ENCODE data around the gene CLIP2.
"Not testable (repeated sequence)": the region's sequence is repeated elsewhere in the genome, so short reads cannot be mapped to it uniquely, and the experiment has no call there.

The CLIP2 gene

GRCh38 chr7:74297516-74298233 lies 8.5 kb downstream of the CLIP2 start:
- no peak for DNase-seq (ENCODE audit: low read depth)

- DNase-seq (ENCODE audit: low read depth), result no peak
Observed at GRCh38 chr7:74299401-74299800, 10.2 kb downstream of the CLIP2 start.

DNA sequence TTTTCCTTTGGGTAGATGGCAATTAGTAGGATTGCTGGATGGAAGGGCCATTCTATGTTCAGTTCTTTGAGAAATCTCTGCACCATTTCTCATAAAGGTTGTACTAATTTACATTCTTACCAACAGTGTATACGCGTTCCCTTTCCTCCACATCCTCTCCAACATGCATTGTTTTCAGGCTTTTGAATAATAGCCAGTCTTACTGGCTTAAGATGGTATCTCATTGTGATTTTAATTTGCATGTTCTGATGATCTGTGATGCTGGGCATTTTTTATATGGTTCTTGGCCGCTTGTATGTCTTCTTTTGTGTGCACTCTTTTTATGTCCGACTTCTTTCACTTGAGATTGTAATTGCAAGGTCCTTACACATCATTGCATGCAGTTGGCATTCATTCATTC lies 11.7 kb downstream of the CLIP2 start:
- no peak for DNase-seq (ENCODE audit: low read depth)

DNA sequence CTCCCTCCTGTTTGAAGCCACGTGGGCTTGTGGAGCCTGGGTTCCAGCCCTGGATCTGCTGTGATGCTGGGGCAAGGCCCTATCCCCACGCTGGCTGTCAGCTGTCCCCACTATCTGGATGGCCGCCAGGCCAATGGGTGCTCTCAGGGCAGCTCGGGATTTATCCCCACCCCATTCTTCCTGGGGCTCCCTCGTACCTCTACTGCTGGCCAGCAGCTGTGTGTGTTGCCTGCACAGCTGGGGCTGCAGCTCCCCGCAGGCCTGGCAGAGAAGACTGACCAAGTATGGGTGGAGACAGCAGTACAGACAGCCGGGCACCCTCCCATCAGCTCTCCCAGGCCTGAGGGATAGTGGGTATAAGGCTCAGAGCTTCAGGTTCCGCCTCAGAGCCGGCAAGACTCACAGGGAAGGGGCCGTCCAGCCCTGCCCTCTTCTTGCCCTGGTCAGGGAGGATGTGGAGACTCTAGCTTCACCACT lies 13.6 kb downstream of the CLIP2 start:
- DNase-seq (ENCODE audit: low read depth), result no peak

DNA sequence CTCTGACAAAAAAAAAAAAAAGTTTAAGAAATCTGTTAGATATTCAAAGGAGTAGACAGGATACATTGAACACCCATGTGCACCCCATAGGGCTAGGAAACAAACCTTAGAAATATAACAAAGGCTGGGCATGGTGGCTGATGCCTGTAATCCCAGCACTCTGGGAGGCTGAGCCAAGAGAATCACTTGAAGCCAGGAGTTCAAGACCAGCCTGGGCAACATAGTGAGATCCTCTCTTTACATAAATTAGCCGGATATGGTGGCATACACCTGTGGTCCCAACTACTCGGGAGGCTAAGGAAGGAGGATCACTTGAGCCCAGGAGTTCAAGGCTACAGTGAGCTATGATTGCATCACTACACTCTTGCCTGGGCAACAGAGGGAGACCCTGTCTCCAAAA lies 15.3 kb downstream of the CLIP2 start:
- no peak for DNase-seq (ENCODE audit: low read depth)

DNA sequence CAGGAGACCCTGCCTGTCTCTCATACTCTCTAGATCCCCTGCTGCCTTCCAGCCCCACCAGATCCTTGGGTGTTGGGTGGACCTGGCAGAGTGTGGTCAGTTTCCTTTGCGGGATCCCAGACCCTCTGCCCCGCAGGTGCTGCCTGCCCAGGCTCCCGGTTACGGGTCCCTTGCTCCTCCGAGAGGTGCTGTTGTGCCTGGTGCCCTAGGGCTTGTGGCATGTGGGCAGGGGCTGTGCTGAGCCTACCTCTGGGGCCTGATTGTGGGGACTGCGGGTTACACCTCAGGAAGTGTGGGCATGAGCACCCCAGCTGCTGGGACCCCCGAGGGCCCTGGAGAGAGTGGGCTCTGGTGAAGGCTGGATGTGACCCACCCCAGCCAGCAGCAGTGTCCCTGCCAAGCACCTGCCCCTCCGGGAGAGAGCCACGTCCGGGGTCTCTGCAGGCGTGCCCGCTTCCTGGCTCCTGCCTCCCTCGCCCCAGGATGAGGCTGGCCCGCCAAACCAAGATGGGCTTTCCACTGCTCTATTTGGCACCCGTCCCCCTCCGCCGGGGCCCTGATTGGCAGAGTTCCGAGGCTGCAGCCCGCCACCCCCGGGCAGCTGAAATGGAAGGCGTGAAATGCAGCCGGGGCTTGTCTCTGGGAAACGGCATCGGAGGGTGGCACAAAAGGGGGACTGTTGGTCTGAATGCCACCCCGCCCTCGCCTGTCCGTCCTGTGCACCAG lies 17.0 kb downstream of the CLIP2 start:
- no peak for DNase-seq (ENCODE audit: low read depth)

- no peak for DNase-seq (ENCODE audit: low read depth)
Observed at GRCh38 chr7:74306730-74307469, 17.7 kb downstream of the CLIP2 start.

DNA sequence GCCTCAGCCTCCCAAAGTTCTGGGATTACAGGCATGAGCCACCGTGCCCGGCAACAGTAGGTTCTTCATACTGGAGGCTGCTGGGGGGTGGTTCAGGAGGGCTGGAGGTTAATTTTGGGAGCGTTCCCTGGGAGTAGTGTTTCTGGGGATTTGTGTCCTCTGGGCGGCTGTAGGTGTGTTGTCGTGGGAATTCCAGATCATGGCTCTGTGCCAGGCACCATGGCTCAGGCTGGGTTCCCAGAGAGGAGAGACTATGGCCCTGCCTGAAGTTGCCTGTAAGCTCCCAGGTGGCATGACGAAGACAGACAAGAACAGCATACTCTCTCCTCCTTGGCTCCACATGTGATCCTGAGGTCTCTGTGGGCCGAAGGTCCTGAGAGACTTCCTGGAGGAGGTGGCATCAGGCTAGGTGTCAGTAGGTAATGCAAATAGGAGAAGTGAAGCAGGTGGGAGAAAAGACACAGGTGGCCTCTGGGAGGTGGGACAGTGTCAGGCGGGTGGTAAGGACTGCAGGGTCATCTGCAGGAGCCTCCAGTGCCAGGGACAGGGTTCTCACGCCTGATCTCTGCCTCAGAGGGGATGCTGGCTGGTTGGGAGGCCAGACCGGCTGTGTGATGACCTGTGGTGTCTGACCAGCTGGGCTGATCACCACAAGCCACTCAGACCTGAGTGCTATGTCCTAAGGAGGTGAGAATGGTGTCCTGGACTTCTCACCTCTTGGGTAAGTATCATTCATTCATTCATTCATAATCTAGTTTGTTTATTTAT lies 18.7 kb downstream of the CLIP2 start:
- DNase-seq (ENCODE audit: low read depth), result no peak

GRCh38 chr7:74309181-74309580 lies 20.0 kb downstream of the CLIP2 start:
- DNase-seq (ENCODE audit: low read depth), result no peak

DNA sequence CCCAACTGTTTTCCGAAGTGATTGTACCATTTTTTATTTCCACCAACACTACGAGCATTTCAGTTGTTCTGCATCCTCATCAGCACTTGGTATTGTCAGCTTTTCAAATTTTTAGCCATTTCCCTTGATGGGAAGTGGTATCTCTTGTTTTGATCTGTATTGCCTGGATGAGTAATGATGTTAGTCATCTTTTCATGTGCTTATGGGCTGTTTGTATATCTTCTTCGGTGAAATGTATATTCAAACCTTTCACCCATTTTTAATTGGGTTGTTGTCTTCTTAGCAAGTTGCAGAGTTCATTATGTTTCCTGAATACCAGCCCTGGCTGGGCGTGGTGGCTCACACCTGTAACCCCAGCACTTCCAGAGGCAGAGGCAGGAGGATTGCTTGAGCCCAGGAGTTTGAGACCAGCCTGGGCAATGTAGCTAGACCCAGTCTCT lies 22.1 kb downstream of the CLIP2 start:
- DNase-seq (ENCODE audit: low read depth), result no peak

- DNase-seq (ENCODE audit: low read depth), result no peak
Observed at GRCh38 chr7:74312418-74313028, 23.3 kb downstream of the CLIP2 start.

- DNase-seq (ENCODE audit: low read depth), result not testable (repeated sequence)
Observed at GRCh38 chr7:74315891-74316290, 26.7 kb downstream of the CLIP2 start.

- no peak for DNase-seq (ENCODE audit: low read depth)
Observed at GRCh38 chr7:74317146-74317782, 28.1 kb downstream of the CLIP2 start.

DNA sequence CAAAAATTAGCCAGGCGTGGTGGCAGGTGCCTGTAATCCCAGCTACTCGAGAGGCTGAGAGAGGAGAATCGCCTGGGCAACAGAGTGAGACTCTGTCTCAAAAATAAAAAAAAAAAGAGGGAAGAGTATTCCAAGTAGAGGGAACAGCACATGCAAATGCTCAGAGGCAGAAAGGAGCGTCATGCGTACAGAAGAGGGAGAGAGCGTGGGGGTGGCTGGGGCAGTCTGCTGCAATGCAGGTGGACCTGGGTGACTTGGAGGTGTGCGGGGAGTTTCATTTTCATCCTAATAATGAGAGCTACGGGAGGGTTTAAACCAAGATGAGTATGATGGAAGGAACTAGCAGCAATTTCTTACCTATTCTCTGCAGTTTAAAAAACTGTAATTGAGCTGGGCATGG lies 28.8 kb downstream of the CLIP2 start:
- no peak for DNase-seq (ENCODE audit: low read depth)

DNA sequence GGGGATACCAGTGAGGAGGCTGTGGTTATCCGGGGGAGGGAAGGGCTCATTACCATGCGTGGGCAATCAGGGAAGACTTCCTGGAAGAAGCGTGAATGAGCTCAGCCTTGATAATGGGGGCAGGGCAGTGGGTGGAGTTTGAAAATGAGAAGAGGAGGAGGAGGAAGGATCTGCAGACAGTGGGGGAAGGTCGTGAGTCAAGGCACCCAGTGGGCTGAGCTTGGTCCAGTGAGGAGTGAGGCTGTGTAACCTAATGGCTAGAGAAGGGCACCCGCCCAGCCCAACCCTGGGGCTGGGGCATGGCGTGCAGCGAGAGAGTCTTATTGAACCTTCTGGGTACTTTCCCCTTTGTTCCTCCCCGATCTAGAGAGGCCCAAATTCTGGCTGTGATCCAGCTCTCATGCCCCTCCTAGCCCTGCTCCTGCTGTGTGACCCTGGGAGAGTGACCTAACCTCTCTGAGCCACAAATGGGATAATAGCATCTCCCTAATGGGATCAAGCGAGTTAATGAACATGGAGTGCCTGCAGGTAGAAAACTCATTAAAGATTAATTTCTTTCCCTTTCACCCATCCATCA lies 31.5 kb downstream of the CLIP2 start:
- no peak for DNase-seq (ENCODE audit: low read depth)

- not testable (repeated sequence) for DNase-seq (ENCODE audit: low read depth)
Observed at GRCh38 chr7:74322892-74323291, 33.7 kb downstream of the CLIP2 start.

GRCh38 chr7:74324531-74325209 lies 35.5 kb downstream of the CLIP2 start:
- DNase-seq (ENCODE audit: low read depth), result no peak

- DNase-seq (ENCODE audit: low read depth), result no peak
Observed at GRCh38 chr7:74325210-74325565, 36.0 kb downstream of the CLIP2 start.

DNA sequence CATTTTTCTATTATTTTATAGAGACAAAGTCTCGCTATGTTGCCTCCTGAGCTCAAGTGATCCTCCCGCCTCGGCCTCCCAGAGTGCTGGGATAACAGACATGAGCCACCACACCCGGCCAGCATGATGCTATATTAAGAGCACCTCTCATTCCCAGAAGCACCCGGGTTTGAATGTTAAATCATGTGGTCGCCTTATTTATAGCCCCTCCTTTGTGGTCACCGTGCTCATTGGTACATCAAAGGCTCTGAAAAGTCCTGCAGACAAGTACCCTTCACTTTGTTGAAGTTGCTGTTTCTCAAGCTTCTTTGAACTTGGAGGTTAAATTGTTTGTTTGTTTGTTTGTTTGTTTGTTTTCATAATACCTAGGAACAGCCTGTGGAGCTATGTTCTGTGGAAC lies 40.0 kb downstream of the CLIP2 start:
- no peak for DNase-seq (ENCODE audit: low read depth)
